H1 (cell line): ENCODE measurements around the gene EML5. TPM values are rescaled to one million over a fixed set of nuclear protein-coding genes. Genes with fewer than 3 reads are reported as not detected.
A peak's percentile ranks its signal among the peaks of the same experiment; 100 is the strongest.

Experiments used
- CTCF ChIA-PET: fragments of 300-600 bp; sonication (Branson Sonifier 250); formaldehyde crosslinking; loops from one replicate; lab custom pipeline; 2021; ENCODE audit not compliant: partially characterized antibody; lab: Charles Lee
- POLR2A ChIA-PET: fragments of 300-600 bp; sonication (Branson Sonifier 250); formaldehyde crosslinking; loops from one replicate; lab custom pipeline; 2021; ENCODE audit warnings: inconsistent platforms; ENCODE audit not compliant: partially characterized antibody; lab: Charles Lee
- DNase-seq, 2 experiments: peaks; one replicate each; pipeline versions ENCODE4 v3.0.0 to v3.0.0-alpha.2; 2010 to 2022; ENCODE audit warnings: low spot score in 2 of 2, low read depth in 1 of 2, mixed read lengths in 1 of 2
- FAIRE-seq: peaks from 2 replicates; lab custom pipeline; 2011; peaks lifted over from hg19 to GRCh38; lab: Jason Lieb, UNC
- H2AFZ ChIP-seq: 2 replicates; pipeline ENCODE4 v1.8.1; 2012; ENCODE audit warnings: low read length, inconsistent platforms
- H2AK5ac ChIP-seq: 2 replicates; pipeline ENCODE4 v1.6.1; 2013; ENCODE audit warnings: low read depth, low read length
- H2BK120ac ChIP-seq: replicated peaks from 2 replicates; pipeline ENCODE3; 2013; ENCODE audit warnings: low read depth, low read length, inconsistent platforms
- H2BK12ac ChIP-seq: 2 replicates; pipeline ENCODE4 v1.6.1; 2013; ENCODE audit warnings: low read depth, low read length
- H2BK15ac ChIP-seq: 2 replicates; pipeline ENCODE4 v1.6.1; 2013; ENCODE audit warnings: low read length
- H2BK20ac ChIP-seq: 2 replicates; pipeline ENCODE4 v1.6.1; 2013; ENCODE audit warnings: low read length
- H2BK5ac ChIP-seq: 2 replicates; pipeline ENCODE4 v1.6.1; 2013; ENCODE audit warnings: low read depth, low read length
- H3K14ac ChIP-seq: 2 replicates; pipeline ENCODE4 v1.6.1; 2013; ENCODE audit warnings: inconsistent platforms; ENCODE audit not compliant: insufficient read length
- H3K18ac ChIP-seq: 2 replicates; pipeline ENCODE4 v1.6.1; 2013; ENCODE audit warnings: low read length; ENCODE audit errors: extremely low read depth
- H3K23ac ChIP-seq: 2 replicates; pipeline ENCODE4 v1.6.1; 2013; ENCODE audit warnings: inconsistent platforms; ENCODE audit not compliant: insufficient read length
- H3K23me2 ChIP-seq: 2 replicates; pipeline ENCODE4 v1.6.1; 2013; ENCODE audit warnings: low read depth, low read length
- H3K27ac ChIP-seq: 2 replicates; pipeline ENCODE4 v1.6.1; 2011; ENCODE audit warnings: low read depth, low read length, inconsistent platforms
- H3K27me3 ChIP-seq, 4 experiments: replicated peaks in 1 of 4; 1 replicate in 1 of 4; 2 replicates in 3 of 4; pipeline versions ENCODE4 v1.6.1 to v1.8.1; 2011 to 2013; ENCODE audit warnings: low read length in 3 of 4, mild to moderate bottlenecking in 3 of 4, inconsistent platforms in 2 of 4, mixed read lengths in 2 of 4, moderate library complexity in 1 of 4; ENCODE audit not compliant: control insufficient read depth in 3 of 4, insufficient read depth in 3 of 4; ENCODE audit errors: extremely low read depth in 1 of 4
- H3K36me3 ChIP-seq, 4 experiments: 2 replicates each; pipeline versions ENCODE4 v1.6.1 to v1.8.1; 2011 to 2013; ENCODE audit warnings: mild to moderate bottlenecking in 4 of 4, low read length in 3 of 4, moderate library complexity in 2 of 4, control low read depth in 1 of 4, inconsistent platforms in 1 of 4; ENCODE audit not compliant: insufficient read depth in 4 of 4, control insufficient read depth in 2 of 4
- H3K4ac ChIP-seq: replicated peaks from 2 replicates; pipeline ENCODE3; 2013; ENCODE audit warnings: low read length, low read depth, mixed read lengths, inconsistent platforms; ENCODE audit not compliant: insufficient read length
- H3K4me1 ChIP-seq, 4 experiments: replicated peaks in 1 of 4; 1 replicate in 1 of 4; 2 replicates in 3 of 4; pipeline versions ENCODE4 v1.6.1 to v1.8.1; 2011 to 2013; ENCODE audit warnings: low read length in 3 of 4, inconsistent platforms in 2 of 4, mixed read lengths in 1 of 4; ENCODE audit not compliant: insufficient read depth in 4 of 4, control insufficient read depth in 3 of 4
- H3K4me2 ChIP-seq, 2 experiments: 2 replicates each; pipeline versions ENCODE4 v1.6.1 to v1.8.1; 2011 to 2013; ENCODE audit warnings: low read depth in 2 of 2, low read length in 2 of 2, control low read depth in 1 of 2, inconsistent platforms in 1 of 2, mild to moderate bottlenecking in 1 of 2; ENCODE audit not compliant: insufficient read depth in 1 of 2
- H3K4me3 ChIP-seq, 4 experiments: fragments of 200-600, 300-600 bp in 1 of 4; sonication (generic), shearing (Covaris generic), sonication (Bioruptor Twin) in 1 of 4; 2 replicates each; pipeline versions ENCODE4 v1.5.1 to v1.8.1; 2011 to 2016; ENCODE audit warnings: low read length in 4 of 4, low read depth in 3 of 4, control low read depth in 2 of 4, inconsistent platforms in 2 of 4, mild to moderate bottlenecking in 2 of 4, mixed read lengths in 1 of 4, moderate library complexity in 1 of 4; ENCODE audit not compliant: insufficient read depth in 2 of 4; ENCODE audit errors: extremely low read depth in 1 of 4
- H3K56ac ChIP-seq: replicated peaks from 2 replicates; pipeline ENCODE3; 2013; ENCODE audit warnings: low read depth, mild to moderate bottlenecking, mixed read lengths, low read length, inconsistent platforms; ENCODE audit not compliant: insufficient read length
- H3K79me1 ChIP-seq: 2 replicates; pipeline ENCODE4 v1.6.1; 2013; ENCODE audit warnings: low read depth, low read length, control low read depth
- H3K79me2 ChIP-seq, 2 experiments: 2 replicates each; pipeline versions ENCODE4 v1.6.1 to v1.8.1; 2012 to 2013; ENCODE audit warnings: low read length in 2 of 2, mild to moderate bottlenecking in 2 of 2, inconsistent platforms in 1 of 2; ENCODE audit not compliant: insufficient read depth in 2 of 2, control insufficient read depth in 1 of 2
- H3K9ac ChIP-seq, 4 experiments: replicated peaks in 1 of 4; 1 replicate in 1 of 4; 2 replicates in 3 of 4; pipeline versions ENCODE4 v1.6.1 to v1.8.1; 2011 to 2013; ENCODE audit warnings: low read depth in 3 of 4, low read length in 3 of 4, control low read depth in 2 of 4, mild to moderate bottlenecking in 2 of 4, moderate library complexity in 2 of 4, inconsistent platforms in 1 of 4; ENCODE audit errors: extremely low read depth in 1 of 4
- H3K9me3 ChIP-seq, 2 experiments: 2 replicates each; pipeline versions ENCODE4 v1.6.1 to v1.8.1; 2012 to 2013; ENCODE audit warnings: mild to moderate bottlenecking in 2 of 2, moderate library complexity in 2 of 2, control low read depth in 1 of 2, inconsistent platforms in 1 of 2, low read depth in 1 of 2, low read length in 1 of 2, mixed read lengths in 1 of 2; ENCODE audit not compliant: insufficient read depth in 2 of 2
- H4K20me1 ChIP-seq, 2 experiments: replicated peaks in 1 of 2; 2 replicates each; pipeline versions ENCODE3 to v1.8.1; 2011 to 2013; ENCODE audit warnings: inconsistent platforms in 2 of 2, low read length in 2 of 2, mild to moderate bottlenecking in 1 of 2; ENCODE audit not compliant: insufficient read depth in 2 of 2, control insufficient read depth in 1 of 2
- H4K5ac ChIP-seq: 2 replicates; pipeline ENCODE4 v1.6.1; 2013; ENCODE audit warnings: low read length, low read depth, mixed read lengths, inconsistent platforms; ENCODE audit not compliant: insufficient read length
- H4K8ac ChIP-seq: 2 replicates; pipeline ENCODE4 v1.8.0; 2013; ENCODE audit warnings: mild to moderate bottlenecking, moderate library complexity, low read length, inconsistent platforms; ENCODE audit not compliant: insufficient read depth; ENCODE audit errors: extremely low read depth
- H4K91ac ChIP-seq: replicated peaks from 2 replicates; pipeline ENCODE3; 2013; ENCODE audit warnings: low read length, mixed read lengths, inconsistent platforms; ENCODE audit not compliant: insufficient read length
- BCL11A ChIP-seq, 2 experiments: IDR thresholded peaks; one replicate each; pipeline ENCODE4 v1.6.1; 2011; ENCODE audit warnings: low read depth in 2 of 2, low read length in 2 of 2, mild to moderate bottlenecking in 2 of 2
- CTBP2 ChIP-seq: IDR thresholded peaks from 2 replicates; pipeline ENCODE4 v1.7.0; 2011; ENCODE audit warnings: borderline replicate concordance, mild to moderate bottlenecking, moderate library complexity, mixed read lengths, low read length; ENCODE audit not compliant: insufficient read depth, insufficient read length
- E2F6 ChIP-seq: IDR thresholded peaks from 2 replicates; pipeline ENCODE4 v1.6.1; 2012; ENCODE audit warnings: inconsistent platforms
- SIX5 ChIP-seq: IDR thresholded peaks from 2 replicates; pipeline ENCODE4 v1.6.1; 2011; ENCODE audit warnings: mild to moderate bottlenecking, low read depth, low read length
- WGBS, 2 experiments: shearing (Covaris generic) in 1 of 2; methylation state at CpG; one replicate each; pipeline versions ENCODE4 v1.1.6 to v1.1.7; 2013 to 2015; ENCODE audit warnings: low lambda C conversion rate in 2 of 2, mixed read lengths in 2 of 2, inconsistent platforms in 1 of 2, low coverage in 1 of 2, missing lambda C conversion rate in 1 of 2; ENCODE audit not compliant: insufficient replicate concordance in 2 of 2, insufficient coverage in 1 of 2, insufficient read length in 1 of 2; ENCODE audit errors: extremely low coverage in 1 of 2, missing lambda C conversion rate in 1 of 2; 5-methylcytosine and 5-hydroxymethylcytosine counted together
- polyA plus RNA-seq, 7 experiments: library from polyadenylated mRNA; depleted of rRNA in 3 of 7; stranded (reverse) in 5 of 7; unstranded in 2 of 7; fragments of >200 nt in 5 of 7; fragments of 200-250 nt in 2 of 7; gene quantifications; 1 replicate in 5 of 7; 2 replicates in 1 of 7; 4 replicates in 1 of 7; pipeline versions ENCODE4 v1.2.1 to v1.2.3, GENCODE V29; 2011 to 2013; ENCODE audit warnings: missing spikeins in 2 of 7, mixed read lengths in 2 of 7
- total RNA-seq: library from RNA; stranded (reverse); fragmentation: NEBNext Ultra II Directional; extraction: Animal tissue kit (Norgen Biotek cat#: 25700); gene quantifications from 2 replicates; pipeline ENCODE4 v1.2.1, GENCODE V29; 2021

Gene EML5
- total and polyA plus RNA-seq, 2 of the 8 experiments (the other 6 are each of a cell fraction or from before 2014, with no cell fraction given) = 0.39 to 0.88 TPM

DNA sequence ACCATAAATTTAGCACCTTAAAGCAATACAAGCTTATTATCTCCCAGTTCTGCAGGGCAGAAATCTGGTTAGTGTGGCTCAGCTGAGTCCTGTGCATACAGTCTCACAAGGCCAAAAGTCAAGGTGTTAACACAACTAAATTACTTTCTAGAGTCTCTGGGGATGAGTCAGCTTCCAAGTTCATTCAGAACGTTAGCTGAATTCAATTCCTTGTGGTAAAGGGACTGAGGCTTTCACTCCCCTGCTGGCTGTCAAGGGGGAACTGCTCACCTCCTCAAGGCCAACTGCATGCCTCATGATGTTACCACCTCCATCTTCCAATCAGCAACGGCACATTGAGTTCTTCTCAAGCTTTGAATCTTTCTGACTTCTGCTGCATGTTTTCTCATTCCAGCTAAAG lies 27.6 kb downstream of the EML5 start:
- no peak overlapping the region for H2AK5ac ChIP-seq
- peaks cover 3 to 10% of the 10 kb centered on the region in 2 experiments; a peak in 3 of 4 replicates for H3K9me3 ChIP-seq
- H4K5ac ChIP-seq = no peak overlapping the region
- no peak overlapping the region for H3K27ac ChIP-seq
- no peak overlapping the region for H4K91ac ChIP-seq
- H4K8ac ChIP-seq = no peak overlapping the region
- DNase-seq (peak in 1 of 2 experiments; percentile 2), FAIRE-seq (no peak)
- H3K23ac ChIP-seq = no peak overlapping the region
- H3K27me3 ChIP-seq = no peaks in the 10 kb centered on the region
- H2BK120ac ChIP-seq = no peak overlapping the region
- ChIA-PET POLR2A (no interaction called here), CTCF (interaction anchor here (0.7 to 1.1 kb wide), 4 partner anchors 12 to 526 kb away, joined by 3 to 4 read pairs (median 3); no protein-coding TSS in a partner anchor)
- H2BK12ac ChIP-seq = no peak overlapping the region
- no peak overlapping the region for H3K4me2 ChIP-seq
- H3K79me1 ChIP-seq = no peaks in the 10 kb centered on the region
- no peak overlapping the region for H2BK5ac ChIP-seq
- no peak overlapping the region for H3K4ac ChIP-seq
- H3K23me2 ChIP-seq = no peaks in the 10 kb centered on the region
- H3K4me3 ChIP-seq = no peak overlapping the region
- no peak overlapping the region for H3K18ac ChIP-seq
- no peaks in the 10 kb centered on the region for H4K20me1 ChIP-seq
- no peak overlapping the region for H2AFZ ChIP-seq
- peaks cover 0 to 3% (median 0%) of the 10 kb centered on the region in 4 experiments; a peak in 1 of 7 replicates for H3K4me1 ChIP-seq
- H3K14ac ChIP-seq = no peak overlapping the region
- WGBS, 2 experiments = 70% methylated on average over 2 of the region's 2 CpGs; no CpG with 5 or more reads in 1 of the 2 experiments
- H3K56ac ChIP-seq = no peak overlapping the region
- H2BK20ac ChIP-seq = no peak overlapping the region
- no peak overlapping the region for H3K9ac ChIP-seq
- H3K79me2 ChIP-seq = no peaks in the 10 kb centered on the region
- no peak overlapping the region for H2BK15ac ChIP-seq
- peaks cover 0 to 2% (median 0%) of the 10 kb centered on the region in 4 experiments; a peak in 1 of 8 replicates for H3K36me3 ChIP-seq
- no peak for TF ChIP-seq CTBP2
- TF ChIP-seq SIX5 = no peak
- TF ChIP-seq E2F6 = no peak
- TF ChIP-seq BCL11A (IDR thresholded peaks at IDR 0.05; ENCODE audit: low read depth in 2 of 2, low read length in 2 of 2) = no peak
